ENCODE results near the gene ASB4.

ASB4 gene

DNA sequence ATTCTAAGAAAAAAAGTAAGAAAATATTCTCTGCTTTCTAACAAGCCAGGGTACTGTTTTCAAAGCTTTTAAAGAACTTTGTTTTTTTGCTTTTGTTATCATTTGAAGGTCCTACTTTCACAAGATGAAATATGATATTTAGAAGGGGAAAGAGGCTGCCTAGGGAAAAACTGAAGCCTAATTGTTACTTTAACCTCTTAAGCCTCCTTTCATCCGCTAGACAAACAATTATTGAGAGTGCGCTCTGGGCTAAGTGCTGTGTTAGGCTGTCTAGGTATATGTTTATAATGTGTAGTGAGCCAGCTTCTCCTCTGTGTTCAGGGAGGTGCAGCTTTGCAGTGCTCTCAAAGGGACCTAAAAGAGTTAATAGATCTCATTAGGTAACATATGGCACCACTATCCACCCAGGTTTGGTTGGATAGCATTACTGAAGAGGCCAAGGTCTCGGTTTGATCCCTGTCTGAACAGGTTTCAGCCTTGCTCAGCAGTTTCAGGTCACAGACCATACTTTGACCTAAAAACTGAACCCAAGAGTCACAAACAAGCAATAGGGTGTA is 92.6 kb downstream of the ASB4 start:
- Histone ChIP-seq H3K4me3 (replicated peaks; ENCODE audit: low read depth, low read length) (no peak overlapping the region), H3K36me3 (ENCODE audit: control insufficient read depth, insufficient read depth, low read length) (no peaks in the 10 kb centered on the region), H3K27me3 (replicated peaks; ENCODE audit: control insufficient read depth, insufficient read depth, low read length) (no peaks in the 10 kb centered on the region)
- DNase-seq (ENCODE audit: extremely low read depth, insufficient read length) = no peak
- TF ChIP-seq, protein P1, sequence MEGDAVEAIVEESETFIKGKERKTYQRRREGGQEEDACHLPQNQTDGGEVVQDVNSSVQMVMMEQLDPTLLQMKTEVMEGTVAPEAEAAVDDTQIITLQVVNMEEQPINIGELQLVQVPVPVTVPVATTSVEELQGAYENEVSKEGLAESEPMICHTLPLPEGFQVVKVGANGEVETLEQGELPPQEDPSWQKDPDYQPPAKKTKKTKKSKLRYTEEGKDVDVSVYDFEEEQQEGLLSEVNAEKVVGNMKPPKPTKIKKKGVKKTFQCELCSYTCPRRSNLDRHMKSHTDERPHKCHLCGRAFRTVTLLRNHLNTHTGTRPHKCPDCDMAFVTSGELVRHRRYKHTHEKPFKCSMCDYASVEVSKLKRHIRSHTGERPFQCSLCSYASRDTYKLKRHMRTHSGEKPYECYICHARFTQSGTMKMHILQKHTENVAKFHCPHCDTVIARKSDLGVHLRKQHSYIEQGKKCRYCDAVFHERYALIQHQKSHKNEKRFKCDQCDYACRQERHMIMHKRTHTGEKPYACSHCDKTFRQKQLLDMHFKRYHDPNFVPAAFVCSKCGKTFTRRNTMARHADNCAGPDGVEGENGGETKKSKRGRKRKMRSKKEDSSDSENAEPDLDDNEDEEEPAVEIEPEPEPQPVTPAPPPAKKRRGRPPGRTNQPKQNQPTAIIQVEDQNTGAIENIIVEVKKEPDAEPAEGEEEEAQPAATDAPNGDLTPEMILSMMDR (IDR thresholded peaks at IDR 0.05; ENCODE audit: insufficient read depth, low read length, poor library complexity, severe bottlenecking) = no peak

DNA sequence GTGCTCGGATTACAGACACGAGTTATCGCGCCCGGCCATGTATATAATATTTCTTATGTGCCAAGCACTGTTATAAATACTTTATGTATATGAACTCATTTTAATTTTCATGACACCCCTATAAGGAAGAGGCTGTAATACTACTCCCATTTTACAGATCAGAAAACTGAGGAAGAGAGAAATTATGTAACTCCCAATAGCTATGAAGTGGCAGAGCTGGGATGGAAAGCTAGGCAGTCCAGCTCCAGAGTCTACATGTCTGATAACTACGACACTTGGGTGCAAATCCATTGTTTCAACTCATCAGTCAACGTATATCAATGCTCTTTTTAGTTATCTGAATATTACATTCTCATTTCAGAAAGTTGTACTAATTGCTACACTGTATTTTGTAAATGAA is 93.6 kb downstream of the ASB4 start:
- TF ChIP-seq, protein P1 (IDR thresholded peaks at IDR 0.05; ENCODE audit: insufficient read depth, low read length, poor library complexity, severe bottlenecking) = no peak
- Histone ChIP-seq H3K36me3 (ENCODE audit: control insufficient read depth, insufficient read depth, low read length) (no peaks in the 10 kb centered on the region), H3K27me3 (replicated peaks; ENCODE audit: control insufficient read depth, insufficient read depth, low read length) (no peaks in the 10 kb centered on the region), H3K4me3 (replicated peaks; ENCODE audit: low read depth, low read length) (no peak overlapping the region)
- no peak for DNase-seq (ENCODE audit: extremely low read depth, insufficient read length)

DNA sequence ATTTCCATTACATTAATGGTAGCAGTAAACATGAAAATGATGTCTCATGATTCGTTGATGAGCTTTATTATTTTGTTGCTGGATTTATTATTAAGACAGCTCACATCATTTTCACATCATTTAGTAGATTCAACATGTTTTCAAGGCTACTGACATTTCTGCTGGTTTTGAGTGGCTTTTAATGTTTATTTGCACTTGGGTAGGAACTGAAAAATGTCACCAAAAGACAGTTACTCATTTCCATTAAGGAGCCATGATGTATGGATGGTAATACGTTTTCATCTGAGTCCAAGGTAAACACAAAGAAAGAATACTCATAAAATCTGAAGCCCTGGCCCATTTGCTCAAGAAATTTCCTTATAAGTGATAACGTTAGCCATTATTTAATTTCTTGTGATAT is 95.7 kb downstream of the ASB4 start:
- Histone ChIP-seq H3K27me3 (replicated peaks; ENCODE audit: control insufficient read depth, insufficient read depth, low read length) (no peaks in the 10 kb centered on the region), H3K36me3 (ENCODE audit: control insufficient read depth, insufficient read depth, low read length) (no peaks in the 10 kb centered on the region), H3K4me3 (replicated peaks; ENCODE audit: low read depth, low read length) (no peak overlapping the region)
- TF ChIP-seq, protein P1 (IDR thresholded peaks at IDR 0.05; ENCODE audit: insufficient read depth, low read length, poor library complexity, severe bottlenecking) = no peak
- no peak for DNase-seq (ENCODE audit: extremely low read depth, insufficient read length)

DNA sequence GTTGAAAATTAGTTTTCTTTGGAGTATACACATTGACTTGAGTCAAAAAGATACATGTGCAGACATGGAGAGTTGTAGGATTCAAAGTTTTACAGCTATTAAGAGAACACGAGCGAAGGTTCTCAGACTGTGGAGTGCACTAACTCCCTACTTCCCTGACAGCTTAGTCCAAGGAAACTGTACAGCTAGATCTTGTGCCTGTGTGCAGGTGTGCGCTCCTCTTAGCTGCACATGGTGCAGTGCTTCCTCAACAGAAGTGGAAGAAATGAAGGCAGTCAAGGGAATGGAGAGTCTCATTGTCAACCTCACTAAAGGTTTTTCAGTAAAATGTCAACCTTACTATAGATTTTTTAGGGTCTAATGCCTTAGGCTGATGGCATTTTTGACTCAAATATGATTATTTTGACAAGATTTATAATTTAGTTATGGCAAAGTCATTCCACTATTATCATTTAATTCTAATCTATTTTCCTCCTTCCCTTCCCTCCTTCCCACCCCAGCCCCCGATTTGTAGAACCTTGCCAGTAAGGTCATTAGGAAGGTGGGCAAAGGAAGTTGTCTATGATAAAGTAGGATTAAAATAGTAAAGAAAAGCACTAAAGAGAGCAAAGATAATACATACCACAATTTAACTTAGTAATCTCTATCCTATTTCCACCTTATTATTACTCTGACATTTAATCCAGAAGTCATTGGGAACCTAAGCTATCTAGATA is 97.0 kb downstream of the ASB4 start:
- no peaks in the 10 kb centered on the region for H3K27me3 ChIP-seq (replicated peaks; ENCODE audit: control insufficient read depth, insufficient read depth, low read length)
- TF ChIP-seq, protein P1 (IDR thresholded peaks at IDR 0.05; ENCODE audit: insufficient read depth, low read length, poor library complexity, severe bottlenecking) = no peak

DNA sequence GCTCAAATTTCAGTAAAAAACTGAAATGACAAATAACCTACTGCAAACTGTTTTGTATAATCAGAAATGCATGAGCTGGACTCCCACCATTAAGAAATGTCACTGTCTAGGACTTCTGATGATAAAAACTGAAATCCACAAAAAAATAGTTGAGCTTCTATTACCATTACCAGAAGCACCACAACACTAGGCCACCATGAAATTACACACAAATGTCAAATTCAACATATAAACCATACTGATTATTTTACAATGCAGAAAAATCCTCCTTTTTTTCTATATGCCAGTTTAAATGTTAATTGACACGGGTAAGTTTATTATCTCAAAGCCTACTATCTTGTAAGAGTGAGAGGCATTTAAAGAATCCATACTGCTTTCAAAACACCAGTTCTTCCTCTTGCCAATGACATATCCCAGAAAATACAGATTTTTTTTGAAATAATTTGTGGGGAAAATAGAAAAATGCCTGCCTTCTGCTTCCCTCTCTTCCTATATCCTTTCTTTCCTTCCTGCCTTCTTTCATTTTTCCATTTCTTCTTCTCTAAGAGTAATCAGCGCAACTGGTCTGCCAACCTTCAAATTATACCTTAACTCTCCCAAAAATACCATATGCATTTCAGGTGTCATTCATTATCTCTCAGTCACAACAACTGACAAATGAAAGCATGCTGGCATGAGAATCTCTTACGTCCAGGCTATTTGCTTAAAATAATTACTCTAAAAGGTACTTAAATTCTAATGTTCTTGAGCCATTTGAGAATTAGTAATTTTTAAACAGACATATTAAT is 98.3 kb downstream of the ASB4 start:
- H3K27me3 ChIP-seq (replicated peaks; ENCODE audit: control insufficient read depth, insufficient read depth, low read length) = no peaks in the 10 kb centered on the region
- no peak for DNase-seq (ENCODE audit: extremely low read depth, insufficient read length)
- TF ChIP-seq, protein P1 (IDR thresholded peaks at IDR 0.05; ENCODE audit: insufficient read depth, low read length, poor library complexity, severe bottlenecking) = no peak

More for the DNA sequence above, 97.0 kb downstream of the ASB4 start:
- Histone ChIP-seq H3K36me3 (ENCODE audit: control insufficient read depth, insufficient read depth, low read length) (no peaks in the 10 kb centered on the region), H3K4me3 (replicated peaks; ENCODE audit: low read depth, low read length) (no peak overlapping the region)
- DNase-seq (ENCODE audit: extremely low read depth, insufficient read length) = no peak

More for the DNA sequence above, 98.3 kb downstream of the ASB4 start:
- no peaks in the 10 kb centered on the region for H3K36me3 ChIP-seq (ENCODE audit: control insufficient read depth, insufficient read depth, low read length)
- H3K4me3 ChIP-seq (replicated peaks; ENCODE audit: low read depth, low read length) = no peak overlapping the region
